Measurements from ENCODE around the gene SNX8. TPM values are rescaled to one million over a fixed set of nuclear protein-coding genes. Genes with fewer than 3 reads are reported as not detected.
"Not testable (repeated sequence)": the region's sequence is repeated elsewhere in the genome, so short reads cannot be mapped to it uniquely, and the experiment has no call there.

Gene SNX8
- total RNA-seq, 2 experiments from 2014 or later = 12.1 to 42.0 TPM

- Histone ChIP-seq H3K9me3 (ENCODE audit: low read length) (no peaks in the 10 kb centered on the region), H3K27ac (ENCODE audit: low read depth, low read length, poor library complexity, severe bottlenecking) (no peak overlapping the region), H2AFZ (ENCODE audit: low read length) (no peak overlapping the region), H3K79me2 (ENCODE audit: insufficient read depth, low read depth, low read length) (no peaks in the 10 kb centered on the region), H3K9me2 (ENCODE audit: insufficient read depth, low read length) (no peaks in the 10 kb centered on the region), H3K4me2 (ENCODE audit: low read length) (no peak overlapping the region), H3K4me1 (ENCODE audit: insufficient read depth, low read length, poor library complexity, severe bottlenecking) (no peaks in the 10 kb centered on the region), H3K36me3 (ENCODE audit: insufficient read depth, low read length) (peaks cover 20% of the 10 kb centered on the region), H4K20me1 (ENCODE audit: insufficient read depth, low read length) (no peaks in the 10 kb centered on the region), H3K4me3 (ENCODE audit: low read depth, low read length, poor library complexity, severe bottlenecking) (no peak overlapping the region)
- intact Hi-C loops (cut with micrococcal nuclease; ENCODE audit: unreplicated experiment) = no loop called here
- CTCF ChIA-PET (ENCODE audit: unreplicated experiment) = no interaction called here
- TF ChIP-seq, protein P1, sequence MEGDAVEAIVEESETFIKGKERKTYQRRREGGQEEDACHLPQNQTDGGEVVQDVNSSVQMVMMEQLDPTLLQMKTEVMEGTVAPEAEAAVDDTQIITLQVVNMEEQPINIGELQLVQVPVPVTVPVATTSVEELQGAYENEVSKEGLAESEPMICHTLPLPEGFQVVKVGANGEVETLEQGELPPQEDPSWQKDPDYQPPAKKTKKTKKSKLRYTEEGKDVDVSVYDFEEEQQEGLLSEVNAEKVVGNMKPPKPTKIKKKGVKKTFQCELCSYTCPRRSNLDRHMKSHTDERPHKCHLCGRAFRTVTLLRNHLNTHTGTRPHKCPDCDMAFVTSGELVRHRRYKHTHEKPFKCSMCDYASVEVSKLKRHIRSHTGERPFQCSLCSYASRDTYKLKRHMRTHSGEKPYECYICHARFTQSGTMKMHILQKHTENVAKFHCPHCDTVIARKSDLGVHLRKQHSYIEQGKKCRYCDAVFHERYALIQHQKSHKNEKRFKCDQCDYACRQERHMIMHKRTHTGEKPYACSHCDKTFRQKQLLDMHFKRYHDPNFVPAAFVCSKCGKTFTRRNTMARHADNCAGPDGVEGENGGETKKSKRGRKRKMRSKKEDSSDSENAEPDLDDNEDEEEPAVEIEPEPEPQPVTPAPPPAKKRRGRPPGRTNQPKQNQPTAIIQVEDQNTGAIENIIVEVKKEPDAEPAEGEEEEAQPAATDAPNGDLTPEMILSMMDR (conservative IDR thresholded peaks at IDR 0.05; ENCODE audit: low read length) = no peak
- no peak for TF ChIP-seq EZH2phosphoT487 (IDR thresholded peaks at IDR 0.05; ENCODE audit: borderline replicate concordance, low read depth, low read length)
- no TSS peak for BruUV-seq (replicated peaks)
- POLR2A ChIA-PET = no interaction called here
- DNase-seq (ENCODE audit: low spot score) = no peak
These were observed 44.2 kb downstream of the SNX8 start for GRCh38 chr7:2269991-2270460.

DNA sequence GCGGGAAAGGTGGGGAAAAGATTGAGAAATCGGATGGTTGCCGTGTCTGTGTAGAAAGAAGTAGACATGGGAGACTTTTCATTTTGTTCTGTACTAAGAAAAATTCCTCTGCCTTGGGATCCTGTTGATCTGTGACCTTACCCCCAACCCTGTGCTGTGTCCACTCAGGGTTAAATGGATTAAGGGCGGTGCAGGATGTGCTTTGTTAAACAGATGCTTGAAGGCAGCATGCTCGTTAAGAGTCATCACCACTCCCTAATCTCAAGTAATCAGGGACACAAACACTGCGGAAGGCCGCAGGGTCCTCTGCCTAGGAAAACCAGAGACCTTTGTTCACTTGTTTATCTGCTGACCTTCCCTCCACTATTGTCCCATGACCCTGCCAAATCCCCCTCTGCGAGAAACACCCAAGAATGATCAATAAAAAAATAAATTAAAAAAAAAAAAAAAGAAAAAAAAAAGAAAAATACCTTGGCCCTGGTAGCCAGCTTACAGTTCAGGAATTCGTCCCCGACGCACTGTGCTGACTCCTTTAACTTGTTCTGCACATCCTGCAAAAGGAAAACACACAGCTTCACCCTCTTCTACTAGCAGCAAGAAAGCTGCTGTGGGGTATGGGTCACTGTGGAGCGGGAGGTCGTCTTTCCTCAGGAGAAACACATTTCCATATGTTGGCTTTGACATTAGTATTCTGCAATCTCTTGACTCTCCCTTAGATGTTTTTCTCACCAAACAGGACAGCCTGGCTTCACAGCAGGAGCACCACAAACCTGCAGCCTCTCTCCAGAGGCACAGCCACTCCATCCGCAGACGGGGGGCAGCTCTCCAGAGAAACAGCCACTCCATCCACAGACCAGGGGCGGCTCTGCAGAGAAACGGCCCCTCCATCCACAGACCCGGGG lies 44.9 kb downstream of the SNX8 start:
- BruUV-seq (replicated peaks); intact Hi-C loops (cut with micrococcal nuclease; ENCODE audit: unreplicated experiment); H2AFZ ChIP-seq (ENCODE audit: low read length): not testable (repeated sequence)

DNA sequence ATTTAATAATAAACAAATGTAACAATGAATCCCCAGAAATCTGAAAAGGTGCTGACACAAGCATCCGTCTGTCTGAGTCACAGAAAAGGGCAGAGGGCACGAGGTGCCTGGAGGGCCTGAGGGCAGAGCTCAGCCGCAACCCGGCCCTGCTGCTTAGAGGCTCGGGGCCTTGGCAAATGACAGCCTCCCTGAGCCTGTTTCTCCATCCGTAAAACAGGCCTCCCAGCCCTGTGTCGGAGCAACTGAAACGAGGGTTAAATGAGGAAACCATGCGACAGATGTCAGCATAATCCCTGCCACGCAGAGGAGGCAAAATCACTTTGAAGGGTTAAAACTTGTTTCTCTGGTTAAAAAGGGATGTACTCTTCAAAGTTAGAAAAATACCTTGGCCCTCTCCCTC lies 47.3 kb downstream of the SNX8 start:
- no peak for TF ChIP-seq EZH2phosphoT487 (IDR thresholded peaks at IDR 0.05; ENCODE audit: borderline replicate concordance, low read depth, low read length)
- TF ChIP-seq, protein P1 (conservative IDR thresholded peaks at IDR 0.05; ENCODE audit: low read length) = no peak
- Histone ChIP-seq H3K79me2 (ENCODE audit: insufficient read depth, low read depth, low read length) (no peaks in the 10 kb centered on the region), H3K4me2 (ENCODE audit: low read length) (no peak overlapping the region), H4K20me1 (ENCODE audit: insufficient read depth, low read length) (no peaks in the 10 kb centered on the region), H3K4me1 (ENCODE audit: insufficient read depth, low read length, poor library complexity, severe bottlenecking) (peaks cover 6% of the 10 kb centered on the region), H2AFZ (ENCODE audit: low read length) (no peak overlapping the region), H3K36me3 (ENCODE audit: insufficient read depth, low read length) (peaks cover 25% of the 10 kb centered on the region), H3K27ac (ENCODE audit: low read depth, low read length, poor library complexity, severe bottlenecking) (no peak overlapping the region), H3K9me2 (ENCODE audit: insufficient read depth, low read length) (no peaks in the 10 kb centered on the region), H3K4me3 (ENCODE audit: low read depth, low read length, poor library complexity, severe bottlenecking) (no peak overlapping the region), H3K9me3 (ENCODE audit: low read length) (no peaks in the 10 kb centered on the region)
- no TSS peak for BruUV-seq (replicated peaks)
- intact Hi-C loops (cut with micrococcal nuclease; ENCODE audit: unreplicated experiment) = no loop called here
- no peak for DNase-seq (ENCODE audit: low spot score)
- ChIA-PET POLR2A (interaction anchor here (1.0 kb wide), 1 partner anchor 13 kb away, joined by 4 read pairs; no protein-coding TSS in a partner anchor), CTCF (ENCODE audit: unreplicated experiment) (no interaction called here)

More for the DNA sequence above, 44.9 kb downstream of the SNX8 start:
- CTCF ChIA-PET (ENCODE audit: unreplicated experiment); H3K4me1 ChIP-seq (ENCODE audit: insufficient read depth, low read length, poor library complexity, severe bottlenecking); H3K79me2 ChIP-seq (ENCODE audit: insufficient read depth, low read depth, low read length); H3K27ac ChIP-seq (ENCODE audit: low read depth, low read length, poor library complexity, severe bottlenecking); H4K20me1 ChIP-seq (ENCODE audit: insufficient read depth, low read length); H3K4me3 ChIP-seq (ENCODE audit: low read depth, low read length, poor library complexity, severe bottlenecking); H3K4me2 ChIP-seq (ENCODE audit: low read length); H3K9me3 ChIP-seq (ENCODE audit: low read length); DNase-seq (ENCODE audit: low spot score); H3K9me2 ChIP-seq (ENCODE audit: insufficient read depth, low read length); POLR2A ChIA-PET: not testable (repeated sequence)
- H3K36me3 ChIP-seq (ENCODE audit: insufficient read depth, low read length) = peaks cover 20% of the 10 kb centered on the region

All from OCI-LY7 (cell line).